K562 (cell line): ENCODE data around the gene PSMD1. TPM values are rescaled to one million over a fixed set of nuclear protein-coding genes. Genes with fewer than 3 reads are reported as not detected.

ENCODE experiments used
- ATAC-seq: fragments of 200-7000 bp; cut with Tn5 transposase; 3 replicates; pipeline ENCODE4 v1.9.1; 2020; ENCODE audit warnings: moderate library complexity
- BruUV-seq: library from RNA; stranded (reverse); fragments of 400-500 nt; replicated peaks from 2 replicates; lab custom pipeline; 2021; lab: Mats Ljungman, UMichigan
- CTCF ChIA-PET: fragments of 300-600 bp; formaldehyde crosslinking; extraction: SDS; loops from one replicate; lab custom pipeline; 2021; ENCODE audit warnings: low intra/inter-chr PET ratio; lab: Yijun Ruan, JAX
- POLR2A ChIA-PET: fragments of 300-600, 350-650 bp; sonication (Branson Sonifier 250); formaldehyde crosslinking; extraction: SDS; loops from one replicate; lab custom pipeline; 2021; ENCODE audit warnings: antibody characterized with exemption, inconsistent platforms; lab: Yijun Ruan, JAX
- DNase-seq, 4 experiments: peaks; one replicate each; pipeline versions ENCODE4 v3.0.0 to v3.0.0-alpha.2; 2011 to 2018; ENCODE audit warnings: low spot score in 3 of 4, mixed read lengths in 3 of 4; ENCODE audit errors: extremely low read depth in 1 of 4
- FAIRE-seq: peaks from 2 replicates; lab custom pipeline; 2011; peaks lifted over from hg19 to GRCh38; lab: Jason Lieb, UNC
- H2AFZ ChIP-seq: 2 replicates; pipeline ENCODE4 v1.6.0; 2011; ENCODE audit warnings: low read depth, low read length, control low read depth, inconsistent platforms
- H3K27ac ChIP-seq: fragments of 200-600 bp; 3 replicates; pipeline ENCODE4 v1.8.0; 2011; ENCODE audit warnings: low read depth, mild to moderate bottlenecking, control low read depth, inconsistent platforms, low read length, moderate library complexity, mixed read lengths; ENCODE audit errors: extremely low read depth
- H3K27me3 ChIP-seq, 2 experiments: fragments of 300-600 bp in 1 of 2; 2 replicates in 1 of 2; 3 replicates in 1 of 2; pipeline versions ENCODE4 v1.6.0 to v1.8.0; 2011; ENCODE audit warnings: inconsistent platforms in 2 of 2, low read length in 2 of 2, mild to moderate bottlenecking in 1 of 2, mixed read lengths in 1 of 2, moderate library complexity in 1 of 2; ENCODE audit not compliant: control insufficient read depth in 2 of 2, insufficient read depth in 2 of 2
- H3K36me3 ChIP-seq: fragments of 300-600 bp; 3 replicates; pipeline ENCODE4 v1.8.0; 2011; ENCODE audit warnings: mild to moderate bottlenecking, low read length, inconsistent platforms; ENCODE audit not compliant: control insufficient read depth, insufficient read depth
- H3K4me1 ChIP-seq, 2 experiments: fragments of 200-600 bp in 1 of 2; replicated peaks in 1 of 2; 2 replicates in 1 of 2; 3 replicates in 1 of 2; pipeline versions ENCODE4 v1.5.1 to v1.8.0; 2011; ENCODE audit warnings: inconsistent platforms in 2 of 2, low read length in 2 of 2, mild to moderate bottlenecking in 1 of 2, mixed read lengths in 1 of 2, moderate library complexity in 1 of 2; ENCODE audit not compliant: control insufficient read depth in 2 of 2, insufficient read depth in 2 of 2
- H3K4me2 ChIP-seq: 2 replicates; pipeline ENCODE4 v1.6.1; 2011; ENCODE audit warnings: low read length, control low read depth, inconsistent platforms, mixed read lengths; ENCODE audit not compliant: insufficient read depth
- H3K4me3 ChIP-seq: fragments of 200-600 bp; sonication (generic), shearing (Covaris generic); 2 replicates; pipeline ENCODE4 v1.5.1; 2016; ENCODE audit warnings: control low read depth, inconsistent platforms
- H3K79me2 ChIP-seq: fragments of 200-600 bp; 3 replicates; pipeline ENCODE4 v1.8.0; 2011; ENCODE audit warnings: low read length, inconsistent platforms; ENCODE audit not compliant: control insufficient read depth, insufficient read depth
- H3K9ac ChIP-seq, 2 experiments: 2 replicates each; pipeline versions ENCODE4 v1.6.0 to v1.6.1; 2011; ENCODE audit warnings: low read depth in 2 of 2, low read length in 2 of 2, control low read depth in 1 of 2, inconsistent platforms in 1 of 2, mild to moderate bottlenecking in 1 of 2, mixed read lengths in 1 of 2; ENCODE audit not compliant: insufficient read depth in 1 of 2
- H3K9me1 ChIP-seq: one replicate; pipeline ENCODE4 v1.6.0; 2011; ENCODE audit warnings: inconsistent platforms, mild to moderate bottlenecking, low read length, moderate library complexity; ENCODE audit not compliant: control insufficient read depth, insufficient read depth
- H3K9me3 ChIP-seq: replicated peaks from 2 replicates; pipeline ENCODE4 v1.5.1; 2011; ENCODE audit warnings: low read depth, low read length, inconsistent platforms; ENCODE audit not compliant: control insufficient read depth, insufficient read depth
- H4K20me1 ChIP-seq: replicated peaks from 2 replicates; pipeline ENCODE4 v1.6.1; 2011; ENCODE audit warnings: low read length, inconsistent platforms, mixed read lengths; ENCODE audit not compliant: control insufficient read depth, insufficient read depth
- ATF1 ChIP-seq, 2 experiments: fragments of 450-650 bp in 1 of 2; IDR thresholded peaks; 2 replicates each; pipeline ENCODE4 v1.6.1; 2016; ENCODE audit warnings: missing compliant biosample characterization in 1 of 2, missing genetic modification characterization in 1 of 2
- ETV1 ChIP-seq: fragments of 450-650 bp; conservative IDR thresholded peaks from 2 replicates; pipeline ENCODE4 v1.6.1; 2016; ENCODE audit warnings: missing genetic modification characterization, control low read depth, low read depth, missing compliant biosample characterization
- HMGN3 ChIP-seq: IDR thresholded peaks from 2 replicates; pipeline ENCODE4 v1.6.1; 2011; ENCODE audit warnings: borderline replicate concordance, low read depth, mild to moderate bottlenecking, mixed read lengths, low read length; ENCODE audit not compliant: insufficient read length; ENCODE audit errors: extremely low read depth
- MYNN ChIP-seq, 2 experiments: sonication (generic); formaldehyde crosslinking in 1 of 2; IDR thresholded peaks; 2 replicates each; pipeline versions ENCODE4 v1.5.0 to v1.6.1; 2016 to 2020; ENCODE audit warnings: antibody characterized with exemption in 1 of 2, missing genetic modification reagents in 1 of 2
- OTX1 ChIP-seq: fragments of 450-650 bp; formaldehyde crosslinking; IDR thresholded peaks from 2 replicates; pipeline ENCODE4 v1.4.0; 2022; ENCODE audit warnings: mild to moderate bottlenecking
- PHB ChIP-seq: fragments of 250-450 bp; sonication (Bioruptor Pico); IDR thresholded peaks from 2 replicates; pipeline ENCODE4 v1.5.0; 2021
- SIN3A ChIP-seq, 2 experiments: fragments of 150-350 bp in 1 of 2; IDR thresholded peaks; 2 replicates each; pipeline ENCODE4 v1.6.1; 2011 to 2016; ENCODE audit warnings: borderline replicate concordance in 2 of 2, low read depth in 2 of 2, low read length in 2 of 2, mild to moderate bottlenecking in 2 of 2, moderate library complexity in 2 of 2; ENCODE audit not compliant: control insufficient read depth in 1 of 2
- TCF7 ChIP-seq: sonication (generic); IDR thresholded peaks from 2 replicates; pipeline ENCODE4 v1.6.1; 2016; ENCODE audit warnings: antibody characterized with exemption, borderline replicate concordance
- ZC3H4 ChIP-seq: sonication (generic); formaldehyde crosslinking; IDR thresholded peaks from 2 replicates; pipeline ENCODE4 v1.9.0; 2021; ENCODE audit warnings: missing genetic modification reagents, borderline replicate concordance
- ZNF133 ChIP-seq: fragments of 250-450 bp; sonication (Bioruptor Pico); IDR thresholded peaks from 2 replicates; pipeline ENCODE4 v1.4.0; 2020; ENCODE audit warnings: mild to moderate bottlenecking
- ZNF134 ChIP-seq: fragments of 250-450 bp; sonication (Bioruptor Pico); conservative IDR thresholded peaks from 2 replicates; pipeline ENCODE4 v1.4.0; 2020
- ZNF174 ChIP-seq: fragments of 250-450 bp; sonication (Bioruptor Pico); IDR thresholded peaks from 2 replicates; pipeline ENCODE4 v1.4.0; 2020; ENCODE audit warnings: mild to moderate bottlenecking
- ZNF41 ChIP-seq: fragments of 250-450 bp; sonication (Bioruptor Pico); conservative IDR thresholded peaks from 2 replicates; pipeline ENCODE4 v1.4.0; 2020; ENCODE audit warnings: mild to moderate bottlenecking
- ZZZ3 ChIP-seq: fragments of 450-650 bp; IDR thresholded peaks from 2 replicates; pipeline ENCODE4 v1.6.1; 2016; ENCODE audit warnings: antibody characterized with exemption, mild to moderate bottlenecking, moderate library complexity
- WGBS: fragments of 100-300 bp; shearing (Covaris generic); methylation state at CpG from one replicate; pipeline ENCODE4 v1.1.6; 2016; ENCODE audit warnings: low coverage, mixed read lengths; ENCODE audit not compliant: insufficient coverage; ENCODE audit errors: missing lambda C conversion rate; 5-methylcytosine and 5-hydroxymethylcytosine counted together
- in situ Hi-C: fragments of 300-500 bp; cut with MboI; formaldehyde crosslinking; loops from 4 replicates; pipeline ENCODE4 v1.15.0; 2018; ENCODE audit warnings: inconsistent platforms, mixed read lengths
- intact Hi-C: fragments of 100-400 bp; cut with micrococcal nuclease; formaldehyde crosslinking; loops from 2 replicates; pipeline ENCODE4 v1.14.2; 2022
- polyA plus RNA-seq, 8 experiments: library from polyadenylated mRNA; depleted of rRNA in 4 of 8; stranded (reverse) in 5 of 8; unstranded in 3 of 8; fragments of >200 nt; fragmentation: Nextera tagmentation in 2 of 8; fragmentation: Illumina TruSeq in 1 of 8; extraction: Ambion mirVana in 2 of 8; extraction: Trizol in 1 of 8; gene quantifications; 2 replicates each; pipeline versions ENCODE4 v1.2.1 to v1.2.3, GENCODE V29; 2011 to 2014; ENCODE audit warnings: inconsistent platforms in 1 of 8, missing spikeins in 1 of 8
- total RNA-seq, 7 experiments: library from RNA; depleted of rRNA in 6 of 7; stranded (reverse); fragments of >200 nt in 6 of 7; fragmentation: Illumina TruSeq in 2 of 7; extraction: Trizol in 2 of 7; gene quantifications; 2 replicates each; pipeline versions ENCODE4 v1.2.1 to v1.2.3, GENCODE V29; 2011 to 2021; ENCODE audit warnings: low replicate concordance in 1 of 7
- TF ChIP-seq, protein P1 (sequence below): fragments of 250-450 bp; sonication (Bioruptor Pico); IDR thresholded peaks from 2 replicates; pipeline ENCODE4 v1.8.0; 2021; ENCODE audit warnings: moderate library complexity, mild to moderate bottlenecking, inconsistent platforms
- TF ChIP-seq, protein P2 (sequence below): sonication (generic); formaldehyde crosslinking; IDR thresholded peaks from 2 replicates; pipeline ENCODE4 v1.8.0; 2023; ENCODE audit warnings: missing genetic modification reagents, mild to moderate bottlenecking, borderline replicate concordance

Gene PSMD1
- total and polyA plus RNA-seq, 9 of the 15 experiments (the other 6 are each of a cell fraction or from before 2014, with no cell fraction given) = 100 to 257 (median 147) TPM

DNA sequence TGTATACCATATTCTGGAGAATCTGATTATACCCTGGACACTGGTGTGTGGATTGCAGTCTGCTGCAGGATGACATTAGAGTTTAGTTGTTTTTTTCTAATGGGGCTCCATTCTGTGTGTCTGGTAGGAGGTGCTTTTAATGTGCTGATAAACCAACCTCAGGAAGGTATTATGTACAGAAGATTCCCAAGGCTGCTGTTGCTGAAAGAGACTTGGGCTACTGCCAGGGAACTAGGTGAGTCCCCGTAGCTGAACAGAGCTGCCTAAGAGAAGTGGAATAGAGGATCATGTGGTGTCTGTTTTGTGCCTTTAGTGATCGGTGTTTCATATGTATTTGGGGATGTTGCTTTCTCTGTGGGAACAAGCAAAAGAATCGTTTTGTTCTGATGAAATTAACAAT lies 44.2 kb upstream of the PSMD1 start:
- CTCF ChIA-PET = no interaction called here
- in situ Hi-C loops = no loop called here

More for the DNA sequence above, 44.2 kb upstream of the PSMD1 start:
- no peaks in the 10 kb centered on the region for H3K36me3 ChIP-seq
- ATAC-seq (no peak), FAIRE-seq (no peak), DNase-seq (no peak)
- H3K4me1 ChIP-seq = no peaks in the 10 kb centered on the region
- H2AFZ ChIP-seq = no peak overlapping the region
- H3K4me3 ChIP-seq = no peak overlapping the region
- no peak overlapping the region for H3K27ac ChIP-seq
- intact Hi-C loops = no loop called here
- no peak for TF ChIP-seq HMGN3
- TF ChIP-seq ZZZ3 = no peak
- no peak for TF ChIP-seq ZNF41 (CRISPR knock-in tag)
- TF ChIP-seq ETV1 = no peak
- TF ChIP-seq ZC3H4 (CRISPR knock-in tag) = no peak
- TF ChIP-seq PHB (CRISPR knock-in tag) = no peak
- TF ChIP-seq, protein P1, sequence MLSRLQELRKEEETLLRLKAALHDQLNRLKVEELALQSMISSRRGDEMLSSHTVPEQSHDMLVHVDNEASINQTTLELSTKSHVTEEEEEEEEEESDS (CRISPR knock-in tag) = no peak
- TF ChIP-seq MYNN (IDR thresholded peaks at IDR 0.05) = no peak
- no peak for TF ChIP-seq MYNN (CRISPR knock-in tag; IDR thresholded peaks at IDR 0.05)
- TF ChIP-seq TCF7 = no peak
- TF ChIP-seq ZNF134 (CRISPR knock-in tag) = no peak
- TF ChIP-seq ZNF174 (CRISPR knock-in tag) = no peak
- TF ChIP-seq ZNF133 (CRISPR knock-in tag) = no peak
- no peak for TF ChIP-seq OTX1 (CRISPR knock-in tag)
- TF ChIP-seq, protein P2, sequence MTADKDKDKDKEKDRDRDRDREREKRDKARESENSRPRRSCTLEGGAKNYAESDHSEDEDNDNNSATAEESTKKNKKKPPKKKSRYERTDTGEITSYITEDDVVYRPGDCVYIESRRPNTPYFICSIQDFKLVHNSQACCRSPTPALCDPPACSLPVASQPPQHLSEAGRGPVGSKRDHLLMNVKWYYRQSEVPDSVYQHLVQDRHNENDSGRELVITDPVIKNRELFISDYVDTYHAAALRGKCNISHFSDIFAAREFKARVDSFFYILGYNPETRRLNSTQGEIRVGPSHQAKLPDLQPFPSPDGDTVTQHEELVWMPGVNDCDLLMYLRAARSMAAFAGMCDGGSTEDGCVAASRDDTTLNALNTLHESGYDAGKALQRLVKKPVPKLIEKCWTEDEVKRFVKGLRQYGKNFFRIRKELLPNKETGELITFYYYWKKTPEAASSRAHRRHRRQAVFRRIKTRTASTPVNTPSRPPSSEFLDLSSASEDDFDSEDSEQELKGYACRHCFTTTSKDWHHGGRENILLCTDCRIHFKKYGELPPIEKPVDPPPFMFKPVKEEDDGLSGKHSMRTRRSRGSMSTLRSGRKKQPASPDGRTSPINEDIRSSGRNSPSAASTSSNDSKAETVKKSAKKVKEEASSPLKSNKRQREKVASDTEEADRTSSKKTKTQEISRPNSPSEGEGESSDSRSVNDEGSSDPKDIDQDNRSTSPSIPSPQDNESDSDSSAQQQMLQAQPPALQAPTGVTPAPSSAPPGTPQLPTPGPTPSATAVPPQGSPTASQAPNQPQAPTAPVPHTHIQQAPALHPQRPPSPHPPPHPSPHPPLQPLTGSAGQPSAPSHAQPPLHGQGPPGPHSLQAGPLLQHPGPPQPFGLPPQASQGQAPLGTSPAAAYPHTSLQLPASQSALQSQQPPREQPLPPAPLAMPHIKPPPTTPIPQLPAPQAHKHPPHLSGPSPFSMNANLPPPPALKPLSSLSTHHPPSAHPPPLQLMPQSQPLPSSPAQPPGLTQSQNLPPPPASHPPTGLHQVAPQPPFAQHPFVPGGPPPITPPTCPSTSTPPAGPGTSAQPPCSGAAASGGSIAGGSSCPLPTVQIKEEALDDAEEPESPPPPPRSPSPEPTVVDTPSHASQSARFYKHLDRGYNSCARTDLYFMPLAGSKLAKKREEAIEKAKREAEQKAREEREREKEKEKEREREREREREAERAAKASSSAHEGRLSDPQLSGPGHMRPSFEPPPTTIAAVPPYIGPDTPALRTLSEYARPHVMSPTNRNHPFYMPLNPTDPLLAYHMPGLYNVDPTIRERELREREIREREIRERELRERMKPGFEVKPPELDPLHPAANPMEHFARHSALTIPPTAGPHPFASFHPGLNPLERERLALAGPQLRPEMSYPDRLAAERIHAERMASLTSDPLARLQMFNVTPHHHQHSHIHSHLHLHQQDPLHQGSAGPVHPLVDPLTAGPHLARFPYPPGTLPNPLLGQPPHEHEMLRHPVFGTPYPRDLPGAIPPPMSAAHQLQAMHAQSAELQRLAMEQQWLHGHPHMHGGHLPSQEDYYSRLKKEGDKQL (CRISPR knock-in tag) = no peak
- no peak for TF ChIP-seq ATF1 (CRISPR knock-in tag; IDR thresholded peaks at IDR 0.05)
- TF ChIP-seq ATF1 (tag; IDR thresholded peaks at IDR 0.05) = no peak
- TF ChIP-seq SIN3A (IDR thresholded peaks at IDR 0.05; ENCODE audit: borderline replicate concordance in 2 of 2, control insufficient read depth in 1 of 2, low read depth in 2 of 2, low read length in 2 of 2) = no peak
- H3K79me2 ChIP-seq = no peaks in the 10 kb centered on the region
- 0% methylated on average over 3 of the region's 3 CpGs for WGBS
- H3K9me3 ChIP-seq = no peaks in the 10 kb centered on the region
- H4K20me1 ChIP-seq = no peaks in the 10 kb centered on the region; the same call in 1 of the 2 replicates
- peaks cover 10 to 24% of the 10 kb centered on the region in 2 experiments; a peak in 3 of 5 replicates for H3K27me3 ChIP-seq
- no peak overlapping the region for H3K4me2 ChIP-seq
- no TSS peak for BruUV-seq
- no peak overlapping the region for H3K9ac ChIP-seq
- POLR2A ChIA-PET = no interaction called here
- H3K9me1 ChIP-seq = no peaks in the 10 kb centered on the region
